Activated CD8-positive, alpha-beta memory T cell treated with anti-CD3 and anti-CD28 coated beads for 4 hours (primary cell): Measurements from ENCODE around the gene LTK.
"Not testable (repeated sequence)": the region's sequence is repeated elsewhere in the genome, so short reads cannot be mapped to it uniquely, and the experiment has no call there.

Experiments
- DNase-seq, 2 donors: peaks; one replicate each; pipeline ENCODE4 v3.0.0-alpha.2; 2020; ENCODE audit warnings: low read depth in 2 of 2

LTK gene

DNA sequence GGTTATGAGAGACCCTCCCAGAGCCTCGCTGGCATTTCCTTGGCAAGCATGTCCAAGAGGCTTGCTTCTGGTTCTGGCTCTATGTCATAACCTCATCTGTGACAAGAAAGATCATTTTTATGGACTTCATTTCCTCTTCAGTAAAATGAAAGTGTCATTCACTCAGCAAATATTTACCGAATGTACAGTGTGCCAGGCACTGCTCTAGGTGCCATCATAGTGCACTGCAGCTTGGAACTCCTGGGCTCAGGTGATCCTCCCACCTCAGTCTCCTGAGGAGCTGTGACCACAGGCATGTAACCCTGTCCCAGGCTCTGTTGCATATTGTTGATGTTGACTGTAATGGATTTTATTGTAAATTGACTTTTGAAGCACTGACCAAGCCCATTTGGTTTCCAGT is 38.7 kb downstream of the LTK start:
- DNase-seq = no peak

GRCh38 chr15:41474436-41474835 is 39.2 kb downstream of the LTK start:
- DNase-seq = no peak

DNA sequence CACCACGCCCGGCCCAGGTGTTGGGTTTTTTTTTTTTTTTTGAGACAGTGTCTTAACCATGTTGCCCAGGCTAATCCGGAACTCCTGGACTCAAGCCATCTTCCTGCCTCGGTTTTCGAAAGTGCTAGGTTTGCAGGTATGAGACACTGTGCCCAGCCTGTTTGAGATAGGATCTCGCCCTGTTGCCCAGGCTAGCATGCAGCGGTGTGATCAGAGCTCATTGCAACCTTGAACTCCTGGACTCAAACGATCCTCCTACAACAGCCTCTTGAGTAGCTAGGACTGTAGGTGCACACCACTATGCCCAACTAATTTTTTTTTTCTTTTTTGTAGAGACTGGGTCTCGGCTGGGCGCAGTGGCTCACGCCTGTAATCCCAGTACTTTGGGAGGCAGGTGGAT is 40.2 kb downstream of the LTK start:
- DNase-seq = no peak

GRCh38 chr15:41469644-41470043 is 44.0 kb downstream of the LTK start:
- not testable (repeated sequence) for DNase-seq

DNA sequence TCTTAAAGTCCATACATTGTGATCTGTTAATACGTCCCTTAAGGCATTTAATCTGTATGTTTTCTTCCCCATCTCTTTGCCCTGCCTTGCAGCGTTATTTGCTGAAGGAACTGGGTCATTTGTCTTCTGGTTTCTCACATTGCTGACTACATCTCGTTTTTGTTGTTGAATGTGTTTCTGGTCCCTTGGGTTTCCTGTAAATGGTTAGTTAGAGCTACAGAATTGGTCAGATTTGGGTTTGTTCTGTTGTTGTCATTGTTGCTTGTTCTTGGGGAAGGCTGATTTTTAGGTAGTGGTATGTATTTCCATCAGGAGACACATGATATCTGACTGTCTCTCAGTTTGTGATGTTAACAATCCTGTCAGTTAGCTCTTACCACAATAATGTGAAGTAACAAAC is 46.9 kb downstream of the LTK start:
- no peak for DNase-seq

- no peak for DNase-seq
Measured at GRCh38 chr15:41465822-41466421, 47.7 kb downstream of the LTK start.

- no peak for DNase-seq
Measured at GRCh38 chr15:41464889-41465580, 48.6 kb downstream of the LTK start.

- no peak for DNase-seq
Measured at GRCh38 chr15:41462084-41462795, 51.4 kb downstream of the LTK start.
